ENCODE data around the gene ASPSCR1.
A peak's percentile ranks its signal among the peaks of the same experiment; 100 is the strongest.

Gene ASPSCR1

DNA sequence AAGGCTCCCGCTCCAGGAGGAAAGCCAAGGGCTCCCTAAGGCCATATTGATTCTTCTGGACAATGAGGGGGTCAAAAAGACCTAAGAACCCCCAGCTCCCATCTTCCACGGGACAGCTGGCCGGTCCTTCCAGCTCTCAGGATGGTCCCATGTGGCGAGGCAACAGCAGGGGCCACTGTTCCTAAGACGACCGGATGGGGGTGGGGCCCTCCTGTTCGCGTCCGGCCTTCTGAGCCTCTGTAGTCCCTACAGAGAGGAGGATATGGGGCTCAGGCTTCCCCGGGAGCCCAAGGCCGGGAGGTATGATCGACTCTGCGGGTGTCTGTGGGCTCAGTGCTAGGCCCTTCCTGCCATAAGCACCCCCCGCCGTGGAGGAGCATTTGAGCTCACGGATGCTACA, 66.1 kb downstream of the ASPSCR1 start:
- no peak for DNase-seq

DNA sequence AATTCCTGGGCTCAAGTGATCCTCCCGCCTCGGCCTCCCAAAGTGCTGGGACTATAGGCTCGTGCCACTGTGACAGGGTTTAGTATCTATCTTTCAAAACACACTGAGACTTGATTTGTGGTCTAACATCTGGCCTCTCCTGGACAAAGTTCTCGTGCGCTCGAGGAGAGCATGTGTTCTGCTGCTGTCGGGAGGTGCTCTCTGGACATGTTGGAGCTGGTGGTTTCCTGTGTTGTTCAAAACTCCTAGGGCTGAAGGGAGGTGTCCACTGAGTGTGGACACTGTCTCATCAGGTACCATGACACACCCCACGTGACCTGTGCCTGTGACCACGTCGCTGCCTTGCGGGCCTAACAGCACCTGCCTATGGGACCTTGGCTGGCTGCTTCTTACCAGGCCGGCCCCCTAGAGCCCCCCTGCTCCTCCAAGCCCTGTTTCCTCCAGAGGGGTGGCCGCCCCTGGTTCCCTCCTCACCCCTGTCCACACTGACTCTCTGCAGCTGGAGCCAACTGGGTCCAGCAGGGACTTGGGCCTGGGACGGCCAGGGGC, 68.6 kb downstream of the ASPSCR1 start:
- no peak for DNase-seq

DNA sequence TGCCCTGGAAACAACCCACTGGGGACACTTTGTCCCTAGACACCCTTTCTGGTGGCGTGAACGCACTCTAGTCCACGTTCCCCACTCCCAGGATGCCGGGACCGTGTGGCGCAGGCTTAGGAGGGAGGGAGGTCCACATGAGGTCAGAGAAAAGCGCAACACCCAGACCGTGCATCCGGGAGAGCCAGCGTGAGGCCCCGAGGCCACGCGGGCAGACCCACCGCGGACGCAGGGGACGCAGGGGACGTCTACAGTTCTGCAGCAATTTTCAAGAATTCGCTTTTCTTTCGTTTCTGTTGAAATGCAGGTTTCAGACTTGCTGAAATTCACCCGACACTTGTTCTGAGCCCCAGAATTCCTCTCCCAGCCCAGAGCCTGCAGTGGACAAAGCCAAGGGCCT, 69.5 kb downstream of the ASPSCR1 start:
- DNase-seq: no peak

DNA sequence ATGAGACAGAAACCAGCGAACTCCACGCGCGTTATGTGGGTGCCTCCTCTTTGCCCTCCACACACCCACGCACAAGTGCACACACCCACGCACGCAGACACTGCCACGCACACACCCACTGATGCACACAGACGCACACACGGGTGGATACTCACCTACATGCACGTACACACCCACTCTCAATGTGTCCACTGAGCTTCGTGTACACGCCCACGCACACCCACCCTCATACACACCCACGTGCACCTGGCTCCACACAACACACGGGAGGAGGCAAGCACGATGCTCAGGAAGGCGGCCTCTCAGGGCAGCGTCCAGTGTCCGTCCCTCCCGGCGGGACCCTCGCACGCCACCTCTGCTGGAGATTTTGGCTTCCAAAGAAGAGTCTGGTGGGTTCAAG, 70.0 kb downstream of the ASPSCR1 start:
- no peak for DNase-seq

DNA sequence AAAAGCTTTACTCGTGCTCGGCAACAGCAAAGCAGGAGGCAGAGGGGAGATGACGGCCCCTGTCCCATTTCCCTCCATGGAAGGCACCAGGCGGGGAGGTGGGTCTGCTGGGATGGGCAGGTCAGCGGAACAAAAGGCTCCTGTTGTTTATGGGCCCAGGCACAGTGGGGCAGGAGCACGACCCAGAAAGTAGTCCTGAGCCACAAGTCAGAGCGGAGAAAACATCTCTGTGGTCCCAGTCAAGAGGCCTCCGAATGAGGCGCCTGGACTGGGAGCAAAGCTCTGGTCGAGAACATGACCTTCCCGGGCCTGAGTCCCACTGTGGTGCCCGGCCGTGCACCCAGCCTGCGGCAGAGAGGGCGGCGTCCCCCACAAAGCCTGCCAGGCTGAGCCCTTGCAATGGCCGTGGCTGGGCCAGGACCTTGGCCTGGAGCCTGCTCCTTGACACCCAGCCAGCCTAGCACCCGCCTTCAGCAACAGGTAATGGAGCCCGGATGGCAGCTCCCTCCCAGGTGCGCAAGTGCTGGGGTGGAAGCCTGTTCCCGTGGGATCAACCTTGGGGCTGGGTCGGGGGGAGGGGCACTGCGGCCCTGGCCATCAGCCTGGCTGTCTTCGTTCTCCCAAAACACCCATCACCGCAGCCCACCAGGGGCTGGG, 70.6 kb downstream of the ASPSCR1 start:
- DNase-seq: no peak

DNA sequence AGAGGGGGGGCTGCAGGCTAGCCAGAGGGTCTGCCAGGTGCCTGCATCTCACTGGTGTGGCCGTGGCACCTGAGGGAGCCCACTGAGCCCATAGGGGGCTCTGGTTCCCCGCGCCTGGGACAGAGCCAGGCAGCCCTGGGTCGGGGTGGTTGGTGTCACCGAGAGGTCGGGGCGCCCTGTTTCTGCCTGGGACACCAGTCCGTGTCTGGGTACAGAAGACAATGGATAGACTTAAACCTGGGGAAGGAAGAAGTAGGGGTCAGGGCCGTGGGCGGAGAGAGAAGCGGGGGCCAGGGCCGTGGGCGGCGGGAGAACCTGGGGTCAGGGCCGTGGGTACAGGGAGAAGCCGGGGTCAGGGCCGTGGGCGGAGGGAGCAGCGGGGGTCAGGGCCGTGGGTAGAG, 71.1 kb downstream of the ASPSCR1 start:
- DNase-seq: no peak

DNA sequence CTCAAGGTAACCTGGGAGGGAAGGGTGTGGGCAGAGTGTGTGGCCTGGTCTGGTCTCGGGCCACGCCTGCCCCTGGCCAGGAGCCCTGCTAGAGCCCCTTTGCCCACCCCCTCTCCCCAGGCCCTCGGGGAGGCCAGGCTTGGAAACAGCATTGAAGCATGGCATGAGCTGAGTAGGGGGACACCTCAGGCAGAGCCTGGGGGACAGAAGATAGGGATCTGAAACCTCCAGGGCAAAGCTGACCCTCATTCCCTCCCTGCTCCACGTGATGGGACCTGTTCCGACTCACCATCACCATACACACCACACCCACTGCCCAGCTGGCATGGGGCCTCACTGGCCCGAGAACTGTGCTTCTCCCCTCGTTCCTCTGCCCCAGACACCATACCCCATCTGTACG, 71.7 kb downstream of the ASPSCR1 start:
- no peak for DNase-seq

DNA sequence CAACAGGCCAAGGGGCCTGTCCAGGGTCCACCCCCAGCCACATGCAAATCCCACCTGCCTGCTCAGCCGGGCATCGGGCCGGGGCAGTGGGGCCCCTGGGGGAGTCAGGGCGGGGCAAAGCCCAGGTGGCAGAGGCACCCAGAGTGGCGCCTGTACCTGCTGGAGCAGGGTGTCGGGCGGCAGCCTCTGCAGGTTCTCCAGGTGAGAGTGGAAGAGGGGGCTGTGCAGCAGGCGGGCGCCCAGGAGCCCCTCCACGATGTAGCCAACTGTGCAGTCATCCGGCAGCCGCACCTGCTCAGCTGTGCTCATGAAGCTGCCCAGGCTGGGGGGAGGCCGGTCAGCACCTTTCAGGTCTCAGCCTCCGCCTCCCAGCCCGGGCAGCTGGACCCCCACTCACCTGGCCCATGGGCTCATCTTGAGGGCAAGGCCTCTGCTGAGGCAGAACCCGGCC, 72.1 kb downstream of the ASPSCR1 start:
- DNase-seq: no peak

DNA sequence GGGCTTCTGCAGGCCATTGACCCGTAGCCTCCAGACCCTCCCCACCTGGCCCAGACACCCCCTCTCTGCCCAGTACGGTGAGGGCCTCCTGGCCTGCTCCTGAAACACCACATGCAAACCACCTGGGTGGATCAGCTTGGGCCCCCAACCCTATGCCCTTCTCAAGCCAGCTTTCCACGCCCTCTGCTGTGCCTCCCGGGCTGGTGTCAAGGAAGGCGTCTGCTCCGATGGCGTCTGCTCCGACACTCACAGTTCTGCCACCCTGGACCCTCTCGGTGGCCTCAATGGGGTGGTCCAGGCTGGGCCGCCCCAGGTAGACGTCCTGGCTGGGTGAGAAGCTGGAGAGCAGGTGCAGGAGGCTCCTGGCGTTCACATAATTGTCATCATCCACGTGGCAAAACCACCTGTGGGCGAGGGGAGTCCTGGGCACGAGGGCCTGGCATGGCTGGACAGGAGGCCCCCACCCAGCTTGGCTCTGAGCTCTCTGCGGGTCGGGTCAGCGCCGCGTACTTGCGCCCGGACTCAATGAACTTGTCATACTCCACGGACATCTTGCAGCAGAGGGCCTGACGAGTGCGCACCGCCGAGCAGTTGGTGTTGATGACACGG, 72.8 kb downstream of the ASPSCR1 start:
- DNase-seq: no peak

DNA sequence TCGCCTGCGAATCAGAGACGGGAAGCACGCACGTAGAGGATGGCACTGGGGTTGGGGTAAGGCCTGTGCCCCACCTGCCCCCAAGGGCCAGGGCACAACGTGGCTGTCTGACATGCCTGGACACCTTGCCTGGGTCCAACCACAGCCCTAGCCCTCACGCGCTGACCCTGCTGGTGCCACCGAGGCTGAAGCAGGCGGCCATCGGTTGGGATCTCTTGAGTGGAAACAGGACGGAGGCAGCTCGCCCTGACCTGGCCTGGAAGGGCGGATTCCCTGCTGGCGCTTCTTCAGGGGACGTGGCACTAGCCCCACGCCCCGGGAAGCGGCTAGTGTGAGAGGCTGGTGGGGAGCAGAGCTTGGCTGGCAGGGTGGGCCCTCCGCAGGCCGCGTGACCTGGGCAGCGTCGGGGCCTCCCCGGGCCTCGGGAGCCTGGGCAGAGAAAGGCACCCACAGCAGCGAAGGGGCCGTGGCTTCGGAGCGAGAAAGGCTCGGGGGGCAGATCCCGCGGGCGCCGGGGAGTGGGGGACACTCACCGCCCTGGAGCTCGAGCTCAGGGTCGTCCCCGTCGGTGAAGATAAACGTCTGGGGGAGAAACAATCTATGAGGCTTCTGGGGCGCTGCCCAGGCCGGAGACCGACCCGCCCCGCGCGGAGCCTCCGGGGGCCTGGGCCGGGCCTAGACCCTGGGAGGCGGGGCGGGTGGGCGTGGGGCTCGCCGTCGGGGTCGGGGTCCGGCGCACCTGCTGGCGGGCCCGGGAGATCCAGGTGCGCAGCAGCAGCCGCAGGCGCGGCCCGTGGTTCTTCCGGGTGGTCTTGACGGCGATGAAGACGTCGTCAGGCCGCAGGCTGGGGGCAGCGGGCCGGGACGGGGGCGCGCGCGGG, 73.6 kb downstream of the ASPSCR1 start:
- no peak for DNase-seq

DNA sequence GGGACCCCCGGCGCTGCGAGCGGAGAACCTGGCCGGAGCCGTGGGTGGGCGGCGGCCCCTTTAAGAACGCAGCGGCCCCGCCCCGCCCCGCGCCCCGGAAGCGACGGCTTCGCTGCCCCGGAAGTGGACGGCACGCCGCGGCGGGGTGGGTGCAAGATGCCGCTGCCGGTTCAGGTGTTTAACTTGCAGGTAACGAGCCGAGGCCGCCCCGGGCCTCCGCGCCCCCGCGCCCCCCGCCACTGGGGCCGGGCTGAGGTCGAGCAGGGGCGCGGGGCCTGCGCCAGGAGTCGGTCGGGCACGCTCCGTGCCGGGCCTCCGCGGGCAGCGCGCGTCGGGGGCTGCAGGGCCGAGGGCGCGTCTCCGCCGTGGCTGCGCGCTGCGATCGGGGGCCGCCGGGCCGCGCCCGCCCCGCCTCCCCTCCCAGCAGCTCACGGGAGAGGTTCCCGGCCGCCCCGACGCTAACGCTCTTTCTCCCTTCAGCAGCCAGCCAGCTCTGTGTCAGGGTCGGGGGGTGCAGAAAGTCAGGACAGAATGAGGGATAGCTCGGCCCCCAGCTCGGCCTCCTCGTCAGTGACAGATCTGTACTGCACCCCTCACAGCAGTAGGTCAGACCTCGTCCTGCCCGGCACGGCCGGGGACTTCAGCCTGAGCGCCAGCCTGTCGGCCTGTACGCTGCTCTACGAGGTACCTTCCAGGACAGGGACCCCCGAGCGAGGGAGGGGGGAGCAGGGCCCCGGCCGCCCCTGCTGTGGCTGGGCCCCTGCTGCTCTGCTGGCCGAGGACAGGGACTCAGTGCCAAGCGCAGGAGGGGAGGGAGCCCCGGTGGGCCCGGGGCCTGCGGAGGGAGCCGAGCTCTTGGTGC, 74.6 kb downstream of the ASPSCR1 start, which contains the start of the genes GPS1 and RFNG:
Gene GPS1, plus strand, starts transcription at position 123 of the 862 bp plus-strand sequence. Its CDS starts 34 bp downstream, at position 157.
Gene RFNG, minus strand, starts transcription at position 36 of the 862 bp plus-strand sequence. CDS start 45 bp downstream, outside the sequence.
- DNase-seq: peak; percentile 84

DNA sequence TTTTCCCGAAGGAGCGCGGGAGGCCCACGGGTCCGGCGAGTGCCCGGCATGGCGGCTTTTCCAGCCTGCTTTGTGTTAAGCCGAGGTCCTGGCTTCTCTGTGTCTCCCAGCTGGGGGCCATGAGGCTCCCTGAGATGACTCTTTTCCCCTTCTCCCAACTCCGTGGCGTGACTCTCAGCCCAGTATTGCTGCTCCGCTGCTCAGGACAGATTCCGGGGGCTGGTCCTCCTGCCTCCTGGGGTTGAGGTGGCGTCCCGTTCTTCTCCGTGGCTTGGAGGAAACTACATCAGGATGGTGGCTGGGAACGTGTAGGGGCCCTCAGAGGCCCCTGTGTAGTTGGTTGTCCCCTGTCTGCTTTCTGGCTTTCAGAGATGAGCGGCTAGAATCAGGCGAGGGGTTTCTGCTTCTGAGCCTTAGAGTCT, 75.2 kb downstream of the ASPSCR1 start:
- no peak for DNase-seq

DNA sequence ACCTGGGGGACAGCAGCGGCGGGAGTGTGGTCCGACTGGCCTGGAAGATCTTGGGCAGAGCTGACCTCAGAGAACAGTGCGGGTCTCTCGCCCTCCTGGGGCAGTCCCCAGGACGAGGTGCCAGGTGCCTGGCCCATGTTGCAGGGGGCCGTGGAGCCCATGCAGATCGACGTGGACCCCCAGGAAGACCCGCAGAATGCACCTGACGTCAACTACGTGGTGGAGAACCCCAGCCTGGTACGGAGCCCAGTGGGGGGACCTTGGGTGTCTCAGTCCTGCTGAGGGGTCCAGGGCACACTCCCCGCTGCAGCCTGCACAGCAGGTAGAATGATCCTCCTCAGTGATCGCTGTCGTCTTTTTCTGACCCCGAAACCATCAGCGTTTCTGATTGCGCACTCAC, 75.7 kb downstream of the ASPSCR1 start:
- no peak for DNase-seq

DNA sequence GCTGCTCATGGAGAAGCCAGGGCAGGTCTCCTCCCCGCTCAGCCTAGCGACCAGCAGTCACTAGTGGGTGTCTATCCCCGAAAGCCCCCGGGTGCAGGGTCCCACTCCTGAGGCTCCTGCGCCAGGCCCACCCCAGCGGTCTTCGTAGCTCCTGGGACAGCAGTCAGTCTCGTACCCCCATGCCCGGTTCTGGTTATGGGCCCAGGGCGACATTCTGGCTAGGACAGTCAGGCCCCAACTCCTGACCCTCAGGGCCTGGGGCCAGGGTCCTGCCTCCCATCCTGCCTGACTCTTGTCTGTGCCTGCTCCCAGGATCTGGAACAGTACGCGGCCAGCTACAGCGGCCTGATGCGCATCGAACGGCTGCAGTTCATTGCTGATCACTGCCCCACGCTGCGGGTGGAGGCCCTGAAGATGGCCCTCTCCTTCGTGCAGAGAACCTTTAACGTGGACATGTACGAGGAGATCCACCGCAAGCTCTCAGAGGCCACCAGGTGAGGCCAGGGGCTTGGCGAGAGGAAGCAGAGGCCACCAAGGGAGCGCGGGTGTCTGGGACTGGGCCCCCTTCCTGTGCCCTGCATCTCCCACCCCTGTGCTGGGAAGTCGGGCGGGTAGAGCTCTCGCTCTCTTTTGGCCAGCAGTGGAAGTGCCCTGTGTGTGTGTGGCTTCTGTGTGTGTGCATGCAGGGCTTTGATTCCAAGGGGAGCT, 76.3 kb downstream of the ASPSCR1 start:
- DNase-seq: no peak

DNA sequence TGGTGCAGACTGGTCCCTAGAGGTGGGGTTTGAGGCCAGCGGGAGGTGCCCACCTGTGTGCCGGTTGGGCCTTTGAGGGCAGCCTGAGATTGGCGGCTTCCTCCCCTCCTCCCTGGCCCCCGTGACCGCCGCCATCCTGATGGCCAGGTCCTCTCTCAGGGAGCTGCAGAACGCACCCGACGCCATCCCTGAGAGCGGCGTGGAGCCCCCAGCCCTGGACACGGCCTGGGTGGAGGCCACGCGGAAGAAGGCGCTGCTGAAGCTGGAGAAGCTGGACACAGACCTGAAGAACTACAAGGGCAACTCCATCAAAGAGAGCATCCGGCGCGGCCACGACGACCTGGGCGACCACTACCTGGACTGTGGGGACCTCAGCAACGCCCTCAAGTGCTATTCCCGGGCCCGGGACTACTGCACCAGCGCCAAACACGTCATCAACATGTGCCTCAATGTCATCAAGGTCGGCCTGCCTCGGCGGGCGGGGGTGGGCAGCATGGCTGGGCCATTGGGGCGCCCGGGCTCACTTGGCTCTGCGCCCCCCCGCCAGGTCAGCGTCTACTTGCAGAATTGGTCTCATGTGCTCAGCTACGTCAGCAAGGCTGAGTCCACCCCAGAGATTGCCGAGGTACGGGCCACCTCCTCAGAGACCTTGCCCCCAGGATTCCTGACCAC, 77.1 kb downstream of the ASPSCR1 start:
- no peak for DNase-seq

DNA sequence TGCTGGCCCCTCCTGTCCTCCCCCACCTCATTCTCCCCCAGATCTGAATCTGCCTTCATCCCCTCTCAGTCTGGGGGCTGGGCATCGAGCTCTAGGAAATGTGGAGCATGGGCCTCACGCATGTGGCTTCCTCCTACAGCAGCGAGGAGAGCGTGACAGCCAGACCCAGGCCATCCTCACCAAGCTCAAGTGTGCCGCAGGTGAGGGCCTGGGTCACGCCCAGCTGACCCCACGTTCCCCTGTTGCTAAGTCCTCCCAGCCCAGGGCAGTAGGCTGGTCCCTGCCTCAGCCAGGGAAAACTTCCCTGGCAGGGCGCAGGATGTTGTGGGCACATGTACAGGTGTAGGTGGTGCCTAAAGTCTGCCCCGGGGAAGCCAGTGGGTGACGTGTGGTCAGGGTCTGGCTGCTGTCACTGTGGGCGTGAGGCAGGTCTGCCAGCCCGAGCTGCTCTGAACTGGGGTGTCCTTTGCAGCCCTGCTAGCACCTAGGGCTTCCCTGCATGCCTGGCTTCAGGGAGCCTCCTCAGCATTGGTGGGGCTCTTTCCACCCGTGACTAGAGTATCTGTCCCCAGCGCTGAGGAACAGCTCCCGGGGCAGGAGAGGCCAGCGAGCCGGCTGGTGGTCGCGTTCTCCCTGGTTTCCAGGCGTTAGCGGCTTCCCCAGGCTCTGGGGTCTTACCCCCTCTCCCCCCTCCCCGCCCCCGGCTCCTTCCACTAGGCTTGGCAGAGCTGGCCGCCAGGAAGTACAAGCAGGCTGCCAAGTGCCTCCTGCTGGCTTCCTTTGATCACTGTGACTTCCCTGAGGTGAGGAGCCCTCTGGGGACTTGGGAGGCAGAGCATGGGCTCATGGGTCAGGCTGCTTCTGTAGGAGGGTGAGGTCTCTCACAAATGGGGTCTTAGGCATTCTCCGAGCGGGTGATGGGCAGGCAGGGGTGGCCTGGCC, 77.9 kb downstream of the ASPSCR1 start:
- no peak for DNase-seq

DNA sequence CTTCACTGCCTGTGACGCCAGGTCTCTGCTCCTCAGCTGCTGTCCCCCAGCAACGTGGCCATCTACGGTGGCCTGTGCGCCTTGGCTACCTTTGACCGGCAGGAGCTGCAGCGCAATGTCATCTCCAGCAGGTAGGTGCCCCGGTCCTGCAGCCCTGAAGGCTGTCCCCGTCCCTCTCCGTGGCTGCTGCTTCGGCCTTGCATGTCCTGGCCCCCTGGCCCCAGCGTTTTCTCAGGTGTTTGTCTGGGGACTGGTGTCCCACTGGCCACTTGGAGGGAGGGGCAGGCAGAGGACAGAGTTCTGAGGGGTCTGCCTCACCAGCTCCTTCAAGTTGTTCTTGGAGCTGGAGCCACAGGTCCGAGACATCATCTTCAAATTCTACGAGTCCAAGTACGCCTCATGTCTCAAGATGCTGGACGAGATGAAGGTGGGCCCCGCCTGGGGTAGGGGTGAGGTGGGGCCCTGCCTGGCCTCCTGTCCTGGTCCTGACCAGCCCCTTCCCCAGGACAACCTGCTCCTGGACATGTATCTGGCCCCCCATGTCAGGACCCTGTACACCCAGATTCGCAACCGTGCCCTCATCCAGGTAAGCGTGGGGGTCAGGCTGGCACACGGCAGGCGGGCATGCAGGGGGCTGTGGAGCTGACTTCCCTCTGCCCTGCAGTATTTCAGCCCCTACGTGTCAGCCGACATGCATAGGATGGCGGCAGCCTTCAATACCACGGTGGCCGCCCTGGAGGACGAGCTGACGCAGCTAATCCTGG, 78.7 kb downstream of the ASPSCR1 start:
- no peak for DNase-seq

DNA sequence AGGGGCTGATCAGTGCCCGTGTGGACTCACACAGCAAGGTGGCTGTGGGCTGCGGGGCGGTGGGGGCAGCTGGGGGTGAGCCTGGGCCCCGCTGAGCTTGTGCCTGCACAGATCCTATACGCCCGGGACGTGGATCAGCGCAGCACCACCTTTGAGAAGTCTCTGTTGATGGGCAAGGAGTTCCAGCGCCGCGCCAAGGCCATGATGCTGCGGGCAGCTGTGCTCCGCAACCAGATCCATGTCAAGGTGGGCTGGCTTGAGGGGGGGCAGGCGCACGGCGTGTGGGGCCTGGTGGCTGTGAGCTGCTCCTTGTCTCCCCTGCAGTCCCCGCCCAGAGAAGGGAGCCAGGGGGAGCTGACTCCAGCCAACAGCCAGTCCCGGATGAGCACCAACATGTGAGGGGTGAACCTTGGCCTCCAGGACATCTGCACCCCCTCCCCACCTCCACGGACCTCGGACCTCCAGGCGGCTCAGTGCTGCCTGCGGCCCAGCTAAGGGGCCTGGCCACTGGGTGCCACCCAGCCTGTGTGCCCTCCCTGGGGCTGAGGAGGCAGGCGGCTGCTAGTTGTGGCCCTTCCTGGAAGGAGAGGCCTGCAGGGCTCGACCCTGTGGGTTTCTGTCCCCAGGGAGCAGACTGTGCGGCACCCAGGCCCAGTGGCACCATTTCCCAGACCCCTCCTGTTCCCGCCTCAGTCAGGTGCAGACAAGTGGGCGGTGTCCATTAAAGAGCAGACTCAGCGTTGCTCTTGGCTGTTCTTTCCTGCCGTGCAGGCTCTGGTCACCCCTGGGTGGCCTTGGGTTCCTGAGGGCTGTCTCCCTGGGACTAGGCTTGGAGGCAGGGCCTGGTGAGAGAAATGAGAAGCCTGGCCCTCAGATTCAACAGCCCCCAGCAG, 79.5 kb downstream of the ASPSCR1 start:
- DNase-seq: no peak
